Measurements from ENCODE around the gene AFG3L2.

The AFG3L2 gene

GRCh38 chr18:12409469-12409868 is 32.4 kb upstream of the AFG3L2 start:
- no peak overlapping the region for H3K4me3 ChIP-seq (ENCODE audit: low read length in 2 of 2)
- H2BK120ac ChIP-seq (ENCODE audit: low read depth, low read length), result no peak overlapping the region
- DNase-seq (ENCODE audit: low spot score), result no peak

GRCh38 chr18:12408247-12408869 is 31.3 kb upstream of the AFG3L2 start:
- WGBS, 2 donors (ENCODE audit: extremely low coverage in 2 of 2, insufficient read length in 2 of 2, insufficient replicate concordance in 1 of 2), result no CpG with 5 or more reads among the region's 32 CpGs
- Histone ChIP-seq H4K91ac (ENCODE audit: low read depth, low read length, poor library complexity) (no peak overlapping the region), H3K23ac (ENCODE audit: low read depth, low read length, poor library complexity) (no peak overlapping the region), H2BK5ac (ENCODE audit: low read length) (no peak overlapping the region), H3K4me1 (ENCODE audit: control insufficient read depth in 2 of 2, insufficient read depth in 1 of 2, low read depth in 1 of 2, low read length in 2 of 2) (peaks cover 3% of the 10 kb centered on the region in 2 donors), H3K9ac (ENCODE audit: low read depth, low read length, poor library complexity) (peak overlapping the region; percentile 71), H3K36me3 (replicated peaks in 1 of 2; ENCODE audit: control insufficient read depth in 2 of 2, insufficient read depth in 2 of 2, low read length in 2 of 2) (peaks cover 2 to 4% of the 10 kb centered on the region in 2 donors), H3K4ac (ENCODE audit: low read length) (no peak overlapping the region), H3K27me3 (ENCODE audit: control insufficient read depth in 3 of 3, insufficient read depth in 3 of 3, low read depth in 1 of 3, low read length in 3 of 3) (peaks cover 0 to 14% (median 10%) of the 10 kb centered on the region in 3 experiments), H2AK5ac (ENCODE audit: low read depth, low read length) (no peak overlapping the region), H3K14ac (ENCODE audit: low read length) (no peak overlapping the region), H3K79me1 (ENCODE audit: low read depth, low read length) (no peaks in the 10 kb centered on the region), H2BK12ac (ENCODE audit: low read length) (no peak overlapping the region), H2BK15ac (ENCODE audit: low read length) (no peak overlapping the region), H3K18ac (ENCODE audit: low read length) (peak overlapping the region; percentile 92), H4K8ac (ENCODE audit: low read depth, low read length) (peak overlapping the region; percentile 21), H3K4me3 (ENCODE audit: low read length in 2 of 2) (peak overlapping the region; percentile 77 to 79), H3K4me2 (ENCODE audit: insufficient read depth, low read length, poor library complexity, severe bottlenecking) (peak overlapping the region; percentile 71), H2AFZ (ENCODE audit: low read length) (peak overlapping the region; percentile 98), H3K27ac (replicated peaks; ENCODE audit: low read length) (peak overlapping the region; percentile 64), H2BK120ac (ENCODE audit: low read depth, low read length) (no peak overlapping the region), H3K9me3 (replicated peaks in 1 of 2; ENCODE audit: control insufficient read depth in 2 of 2, insufficient read depth in 1 of 2, low read depth in 1 of 2, low read length in 2 of 2) (peaks cover 0 to 8% of the 10 kb centered on the region in 2 donors)
- no peak for DNase-seq (ENCODE audit: low spot score)

More at GRCh38 chr18:12409469-12409868, 32.4 kb upstream of the AFG3L2 start:
- Histone ChIP-seq H2BK5ac (ENCODE audit: low read length) (no peak overlapping the region), H2AK5ac (ENCODE audit: low read depth, low read length) (no peak overlapping the region), H2BK15ac (ENCODE audit: low read length) (no peak overlapping the region), H4K91ac (ENCODE audit: low read depth, low read length, poor library complexity) (no peak overlapping the region), H3K9me3 (replicated peaks in 1 of 2; ENCODE audit: control insufficient read depth in 2 of 2, insufficient read depth in 1 of 2, low read depth in 1 of 2, low read length in 2 of 2) (peaks cover 0 to 8% of the 10 kb centered on the region in 2 donors), H3K27me3 (ENCODE audit: control insufficient read depth in 3 of 3, insufficient read depth in 3 of 3, low read depth in 1 of 3, low read length in 3 of 3) (peaks cover 0 to 14% (median 10%) of the 10 kb centered on the region in 3 experiments), H3K23ac (ENCODE audit: low read depth, low read length, poor library complexity) (no peak overlapping the region), H3K4me2 (ENCODE audit: insufficient read depth, low read length, poor library complexity, severe bottlenecking) (no peak overlapping the region), H3K79me1 (ENCODE audit: low read depth, low read length) (no peaks in the 10 kb centered on the region), H3K9ac (ENCODE audit: low read depth, low read length, poor library complexity) (no peak overlapping the region), H4K8ac (ENCODE audit: low read depth, low read length) (no peak overlapping the region), H2AFZ (ENCODE audit: low read length) (no peak overlapping the region), H3K36me3 (replicated peaks in 1 of 2; ENCODE audit: control insufficient read depth in 2 of 2, insufficient read depth in 2 of 2, low read length in 2 of 2) (peaks cover 2 to 4% of the 10 kb centered on the region in 2 donors), H3K14ac (ENCODE audit: low read length) (no peak overlapping the region), H3K4ac (ENCODE audit: low read length) (no peak overlapping the region), H3K27ac (replicated peaks; ENCODE audit: low read length) (no peak overlapping the region), H3K4me1 (ENCODE audit: control insufficient read depth in 2 of 2, insufficient read depth in 1 of 2, low read depth in 1 of 2, low read length in 2 of 2) (peaks cover 3% of the 10 kb centered on the region in 2 donors), H2BK12ac (ENCODE audit: low read length) (no peak overlapping the region), H3K18ac (ENCODE audit: low read length) (no peak overlapping the region)
- no CpG with 5 or more reads among the region's 3 CpGs for WGBS, 2 donors (ENCODE audit: extremely low coverage in 2 of 2, insufficient read length in 2 of 2, insufficient replicate concordance in 1 of 2)

GRCh38 chr18:12406371-12407111 is 29.5 kb upstream of the AFG3L2 start:
- Histone ChIP-seq H3K4me1 (ENCODE audit: control insufficient read depth in 2 of 2, insufficient read depth in 1 of 2, low read depth in 1 of 2, low read length in 2 of 2) (peaks cover 3% of the 10 kb centered on the region in 2 donors), H2BK15ac (ENCODE audit: low read length) (no peak overlapping the region), H2BK5ac (ENCODE audit: low read length) (no peak overlapping the region), H3K4ac (ENCODE audit: low read length) (no peak overlapping the region), H3K79me1 (ENCODE audit: low read depth, low read length) (no peaks in the 10 kb centered on the region), H3K9me3 (replicated peaks in 1 of 2; ENCODE audit: control insufficient read depth in 2 of 2, insufficient read depth in 1 of 2, low read depth in 1 of 2, low read length in 2 of 2) (peaks cover 0 to 8% of the 10 kb centered on the region in 2 donors), H2AK5ac (ENCODE audit: low read depth, low read length) (no peak overlapping the region), H2BK12ac (ENCODE audit: low read length) (no peak overlapping the region), H2BK120ac (ENCODE audit: low read depth, low read length) (no peak overlapping the region), H3K27ac (replicated peaks; ENCODE audit: low read length) (no peak overlapping the region), H3K14ac (ENCODE audit: low read length) (no peak overlapping the region), H3K4me2 (ENCODE audit: insufficient read depth, low read length, poor library complexity, severe bottlenecking) (no peak overlapping the region), H3K36me3 (replicated peaks in 1 of 2; ENCODE audit: control insufficient read depth in 2 of 2, insufficient read depth in 2 of 2, low read length in 2 of 2) (peaks cover under 1 to 4% of the 10 kb centered on the region in 2 donors), H4K91ac (ENCODE audit: low read depth, low read length, poor library complexity) (no peak overlapping the region), H3K27me3 (ENCODE audit: control insufficient read depth in 3 of 3, insufficient read depth in 3 of 3, low read depth in 1 of 3, low read length in 3 of 3) (peaks cover 0 to 19% (median 10%) of the 10 kb centered on the region in 3 experiments), H2AFZ (ENCODE audit: low read length) (peak overlapping the region; percentile 9), H3K4me3 (ENCODE audit: low read length in 2 of 2) (no peak overlapping the region), H4K8ac (ENCODE audit: low read depth, low read length) (no peak overlapping the region), H3K18ac (ENCODE audit: low read length) (no peak overlapping the region), H3K9ac (ENCODE audit: low read depth, low read length, poor library complexity) (no peak overlapping the region), H3K23ac (ENCODE audit: low read depth, low read length, poor library complexity) (no peak overlapping the region)
- no CpG with 5 or more reads among the region's 19 CpGs for WGBS, 2 donors (ENCODE audit: extremely low coverage in 2 of 2, insufficient read length in 2 of 2, insufficient replicate concordance in 1 of 2)
- DNase-seq (ENCODE audit: low spot score), result no peak

- H3K23ac ChIP-seq (ENCODE audit: low read depth, low read length, poor library complexity), result no peak overlapping the region
Observed at GRCh38 chr18:12405066-12405465, 28.0 kb upstream of the AFG3L2 start.

More at GRCh38 chr18:12405066-12405465, 28.0 kb upstream of the AFG3L2 start:
- Histone ChIP-seq H2BK15ac (ENCODE audit: low read length) (no peak overlapping the region), H3K27me3 (ENCODE audit: control insufficient read depth in 3 of 3, insufficient read depth in 3 of 3, low read depth in 1 of 3, low read length in 3 of 3) (peaks cover 0 to 19% (median 10%) of the 10 kb centered on the region in 3 experiments), H3K9ac (ENCODE audit: low read depth, low read length, poor library complexity) (no peak overlapping the region), H3K4me3 (ENCODE audit: low read length in 2 of 2) (no peak overlapping the region), H3K27ac (replicated peaks; ENCODE audit: low read length) (no peak overlapping the region), H2AFZ (ENCODE audit: low read length) (no peak overlapping the region), H3K79me1 (ENCODE audit: low read depth, low read length) (no peaks in the 10 kb centered on the region), H3K14ac (ENCODE audit: low read length) (no peak overlapping the region), H3K9me3 (replicated peaks in 1 of 2; ENCODE audit: control insufficient read depth in 2 of 2, insufficient read depth in 1 of 2, low read depth in 1 of 2, low read length in 2 of 2) (peaks cover 0 to 8% of the 10 kb centered on the region in 2 donors), H2BK120ac (ENCODE audit: low read depth, low read length) (no peak overlapping the region), H3K36me3 (replicated peaks in 1 of 2; ENCODE audit: control insufficient read depth in 2 of 2, insufficient read depth in 2 of 2, low read length in 2 of 2) (no peaks in the 10 kb centered on the region), H4K91ac (ENCODE audit: low read depth, low read length, poor library complexity) (no peak overlapping the region), H3K4ac (ENCODE audit: low read length) (no peak overlapping the region), H2AK5ac (ENCODE audit: low read depth, low read length) (no peak overlapping the region), H3K4me2 (ENCODE audit: insufficient read depth, low read length, poor library complexity, severe bottlenecking) (no peak overlapping the region), H2BK12ac (ENCODE audit: low read length) (no peak overlapping the region), H3K18ac (ENCODE audit: low read length) (no peak overlapping the region), H3K4me1 (ENCODE audit: control insufficient read depth in 2 of 2, insufficient read depth in 1 of 2, low read depth in 1 of 2, low read length in 2 of 2) (peaks cover 3% of the 10 kb centered on the region in 2 donors), H2BK5ac (ENCODE audit: low read length) (no peak overlapping the region), H4K8ac (ENCODE audit: low read depth, low read length) (no peak overlapping the region)
- no peak for DNase-seq (ENCODE audit: low spot score)
- WGBS, 2 donors (ENCODE audit: extremely low coverage in 2 of 2, insufficient read length in 2 of 2, insufficient replicate concordance in 1 of 2), result no CpG with 5 or more reads among the region's 3 CpGs

All from neuronal stem cell (in vitro differentiated cells).